A375 (cell line): ENCODE data around the gene NFATC4. TPM values are rescaled to one million over a fixed set of nuclear protein-coding genes. Genes with fewer than 3 reads are reported as not detected.

Experiments used
- small RNA-seq: library from RNA; depleted of rRNA; stranded (forward); fragments of <200 nt; gene quantifications from one replicate; pipeline ENCODE3, GENCODE V24; 2014
- total RNA-seq: library from RNA; depleted of rRNA; stranded (reverse); fragments of >200 nt; shearing (Covaris generic); gene quantifications from 2 replicates; pipeline ENCODE4 v1.2.3, GENCODE V29; 2014; rRNA removed

NFATC4 gene
- total RNA-seq, result 8.6 and 12.2 TPM in 2 replicates

GRCh38 chr14:24367514-24368211, at the start of gene NFATC4:
Gene NFATC4 (plus strand): TSS chr14:24368184. CDS start chr14:24368341, 157 bp downstream.

GRCh38 chr14:24334431-24335291, 33.3 kb upstream of the NFATC4 start, which contains the start of gene ADCY4:
Gene ADCY4 (minus strand): TSS chr14:24335071. CDS start chr14:24334652, 419 bp downstream.

GRCh38 chr14:24339284-24340151, 28.5 kb upstream of the NFATC4 start, which contains the start of gene RIPK3:
Gene RIPK3 (minus strand): TSS chr14:24339991. CDS start chr14:24339826, 165 bp downstream.

GRCh38 chr14:24398653-24399446, 30.9 kb downstream of the NFATC4 start, which contains the start of gene NYNRIN:
Gene NYNRIN (plus strand): TSS chr14:24399003. CDS start chr14:24399247, 244 bp downstream.

Small RNA genes within 50 kb of the gene (small RNA-seq; reads per million reads assigned to genes)
- gene RF00026, result not detected

Other genes starting within 250 kb of the NFATC4 start
- 0.37 TPM in 1 of 2 replicates, not detected in the other for gene FITM1, start 237.5 kb upstream of the NFATC4 start, total RNA-seq
- 156 and 194 TPM in 2 replicates for gene PSME1, start 232.0 kb upstream of the NFATC4 start, total RNA-seq
- 23.3 and 33.3 TPM in 2 replicates for gene EMC9, start 226.6 kb upstream of the NFATC4 start, total RNA-seq
- gene PSME2, start 221.6 kb upstream of the NFATC4 start, total RNA-seq, result 207 and 210 TPM in 2 replicates
- gene RNF31, start 220.7 kb upstream of the NFATC4 start, total RNA-seq, result 66.8 and 79.3 TPM in 2 replicates
- gene IRF9, start 206.9 kb upstream of the NFATC4 start, total RNA-seq, result 9.2 and 18.5 TPM in 2 replicates
- 1.2 and 3.3 TPM in 2 replicates for gene REC8, start 196.1 kb upstream of the NFATC4 start, total RNA-seq
- 129 and 134 TPM in 2 replicates for gene IPO4, start 179.4 kb upstream of the NFATC4 start, total RNA-seq
- 35.1 and 37.9 TPM in 2 replicates for gene TM9SF1, start 172.7 kb upstream of the NFATC4 start, total RNA-seq
- gene TSSK4, start 162.5 kb upstream of the NFATC4 start, total RNA-seq, result not detected in 2 replicates
- gene CHMP4A, start 154.7 kb upstream of the NFATC4 start, total RNA-seq, result 40.5 and 45.6 TPM in 2 replicates
- 13.8 and 20.6 TPM in 2 replicates for gene MDP1, start 152.1 kb upstream of the NFATC4 start, total RNA-seq
- 247 and 277 TPM in 2 replicates for gene NEDD8, start 135.8 kb upstream of the NFATC4 start, total RNA-seq
- 57.2 and 66.8 TPM in 2 replicates for gene GMPR2, start 135.3 kb upstream of the NFATC4 start, total RNA-seq
- 27.6 and 27.8 TPM in 2 replicates for gene TINF2, start 125.6 kb upstream of the NFATC4 start, total RNA-seq
- gene TGM1, start 105.0 kb upstream of the NFATC4 start, total RNA-seq, result 0.49 and 1.1 TPM in 2 replicates
- gene RABGGTA, start 96.6 kb upstream of the NFATC4 start, total RNA-seq, result 30.0 and 35.3 TPM in 2 replicates
- gene DHRS1, start 68.4 kb upstream of the NFATC4 start, total RNA-seq, result 7.5 and 8.2 TPM in 2 replicates
- 14.6 and 22.7 TPM in 2 replicates for gene NOP9, start 68.3 kb upstream of the NFATC4 start, total RNA-seq
- not detected in 2 replicates for gene CIDEB, start 60.2 kb upstream of the NFATC4 start, total RNA-seq
- gene LTB4R2, start 58.0 kb upstream of the NFATC4 start, total RNA-seq, result 11.0 and 14.6 TPM in 2 replicates
- 10.5 and 15.5 TPM in 2 replicates for gene LTB4R, start 56.7 kb upstream of the NFATC4 start, total RNA-seq
- gene ADCY4, start 33.1 kb upstream of the NFATC4 start, total RNA-seq, result not detected in 2 replicates
- gene RIPK3, start 28.2 kb upstream of the NFATC4 start, total RNA-seq, result not detected in 2 replicates
- 0.23 and 0.37 TPM in 2 replicates for gene NYNRIN, start 30.8 kb downstream of the NFATC4 start, total RNA-seq
- gene CBLN3, start 61.5 kb downstream of the NFATC4 start, total RNA-seq, result 0.75 and 0.96 TPM in 2 replicates
- 52.5 and 52.6 TPM in 2 replicates for gene KHNYN, start 61.8 kb downstream of the NFATC4 start, total RNA-seq
- 21.4 and 22.5 TPM in 2 replicates for gene SDR39U1, start 74.6 kb downstream of the NFATC4 start, total RNA-seq
- gene CMA1, start 140.1 kb downstream of the NFATC4 start, total RNA-seq, result not detected in 2 replicates
- not detected in 2 replicates for gene CTSG, start 208.1 kb downstream of the NFATC4 start, total RNA-seq
- not detected in 2 replicates for gene GZMH, start 241.5 kb downstream of the NFATC4 start, total RNA-seq